ENCODE results near the gene DYNC1I1.
A peak's percentile ranks its signal among the peaks of the same experiment; 100 is the strongest.

The DYNC1I1 gene

GRCh38 chr7:96074871-96075270 is 302.5 kb downstream of the DYNC1I1 start:
- no peak overlapping the region for H3K4me3 ChIP-seq (ENCODE audit: low read depth, low read length)

GRCh38 chr7:96075510-96076349 is 303.4 kb downstream of the DYNC1I1 start:
- peak overlapping the region; percentile 40 for H3K4me3 ChIP-seq (ENCODE audit: low read depth, low read length)

- H3K4me3 ChIP-seq (ENCODE audit: low read depth, low read length) = no peak overlapping the region
Observed at GRCh38 chr7:96076350-96076707, 304.0 kb downstream of the DYNC1I1 start.

GRCh38 chr7:96080027-96080426 is 307.7 kb downstream of the DYNC1I1 start:
- H3K4me3 ChIP-seq (ENCODE audit: low read depth, low read length) = no peak overlapping the region

- no peak overlapping the region for H3K4me3 ChIP-seq (ENCODE audit: low read depth, low read length)
Observed at GRCh38 chr7:96084881-96085553, 312.7 kb downstream of the DYNC1I1 start.

- H3K4me3 ChIP-seq (ENCODE audit: low read depth, low read length) = no peak overlapping the region
Observed at GRCh38 chr7:96085953-96086352, 313.6 kb downstream of the DYNC1I1 start.

- H3K4me3 ChIP-seq (ENCODE audit: low read depth, low read length) = no peak overlapping the region
Observed at GRCh38 chr7:96088579-96088978, 316.2 kb downstream of the DYNC1I1 start.

GRCh38 chr7:96089511-96089910 is 317.2 kb downstream of the DYNC1I1 start:
- no peak overlapping the region for H3K4me3 ChIP-seq (ENCODE audit: low read depth, low read length)

- no peak overlapping the region for H3K4me3 ChIP-seq (ENCODE audit: low read depth, low read length)
Observed at GRCh38 chr7:96090756-96091155, 318.4 kb downstream of the DYNC1I1 start.

GRCh38 chr7:96093435-96093834 is 321.1 kb downstream of the DYNC1I1 start:
- H3K4me3 ChIP-seq (ENCODE audit: low read depth, low read length) = no peak overlapping the region

GRCh38 chr7:96097835-96098234 is 325.5 kb downstream of the DYNC1I1 start:
- H3K4me3 ChIP-seq (ENCODE audit: low read depth, low read length) = no peak overlapping the region

GRCh38 chr7:96100737-96101136 is 328.4 kb downstream of the DYNC1I1 start:
- H3K4me3 ChIP-seq (ENCODE audit: low read depth, low read length) = no peak overlapping the region

- H3K4me3 ChIP-seq (ENCODE audit: low read depth, low read length) = no peak overlapping the region
Observed at GRCh38 chr7:96102096-96102811, 329.9 kb downstream of the DYNC1I1 start.

GRCh38 chr7:96104984-96105383 is 332.6 kb downstream of the DYNC1I1 start:
- no peak overlapping the region for H3K4me3 ChIP-seq (ENCODE audit: low read depth, low read length)

- H3K4me3 ChIP-seq (ENCODE audit: low read depth, low read length) = no peak overlapping the region
Observed at GRCh38 chr7:96111405-96111804, 339.1 kb downstream of the DYNC1I1 start.

- H3K4me3 ChIP-seq (ENCODE audit: low read depth, low read length) = no peak overlapping the region
Observed at GRCh38 chr7:96114190-96114589, 341.8 kb downstream of the DYNC1I1 start.

- H3K4me3 ChIP-seq (ENCODE audit: low read depth, low read length) = no peak overlapping the region
Observed at GRCh38 chr7:96116173-96116572, 343.8 kb downstream of the DYNC1I1 start.

GRCh38 chr7:96118449-96119001 is 346.2 kb downstream of the DYNC1I1 start:
- H3K4me3 ChIP-seq (ENCODE audit: low read depth, low read length) = no peak overlapping the region

- no peak overlapping the region for H3K4me3 ChIP-seq (ENCODE audit: low read depth, low read length)
Observed at GRCh38 chr7:96120445-96121225, 348.3 kb downstream of the DYNC1I1 start.

GRCh38 chr7:96121752-96122151 is 349.4 kb downstream of the DYNC1I1 start:
- no peak overlapping the region for H3K4me3 ChIP-seq (ENCODE audit: low read depth, low read length)

GRCh38 chr7:96122746-96123145 is 350.4 kb downstream of the DYNC1I1 start:
- H3K4me3 ChIP-seq (ENCODE audit: low read depth, low read length) = no peak overlapping the region

Data from iPS-11a (cell line).